Stimulated activated CD8-positive, alpha-beta memory T cell treated with anti-CD3 and anti-CD28 coated beads, Interleukin-12 subunit alpha, Interleukin-12 subunit beta, amount 100 ng/mL, for 4 hours (primary cell): ENCODE data around the gene STX11.
A peak's percentile ranks its signal among the peaks of the same experiment; 100 is the strongest.

ENCODE experiments used
- DNase-seq: peaks from one replicate; pipeline ENCODE4 v3.0.0-alpha.2; 2020; ENCODE audit warnings: low read depth

The STX11 gene

DNA sequence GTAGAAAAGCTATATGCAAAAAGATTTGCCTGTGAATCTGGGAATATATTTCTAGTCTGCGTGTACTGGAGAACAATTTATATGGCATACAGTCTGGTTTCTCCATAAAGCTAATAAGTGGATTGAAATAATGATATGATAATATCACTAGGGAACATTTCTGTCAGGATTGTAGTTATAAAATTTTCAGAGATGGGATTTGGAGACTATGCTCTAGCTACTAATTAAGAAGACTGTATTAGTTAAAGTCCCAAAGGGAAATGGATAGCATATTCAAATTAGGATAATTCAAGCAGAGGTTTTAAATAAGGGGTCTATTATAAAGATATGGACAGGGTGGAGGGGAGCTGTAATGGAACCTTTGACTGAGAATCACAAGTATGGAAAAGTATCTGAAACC lies 7.2 kb upstream of the STX11 start:
- no peak for DNase-seq

GRCh38 chr6:144143878-144144277 lies 6.4 kb upstream of the STX11 start:
- DNase-seq, result no peak

DNA sequence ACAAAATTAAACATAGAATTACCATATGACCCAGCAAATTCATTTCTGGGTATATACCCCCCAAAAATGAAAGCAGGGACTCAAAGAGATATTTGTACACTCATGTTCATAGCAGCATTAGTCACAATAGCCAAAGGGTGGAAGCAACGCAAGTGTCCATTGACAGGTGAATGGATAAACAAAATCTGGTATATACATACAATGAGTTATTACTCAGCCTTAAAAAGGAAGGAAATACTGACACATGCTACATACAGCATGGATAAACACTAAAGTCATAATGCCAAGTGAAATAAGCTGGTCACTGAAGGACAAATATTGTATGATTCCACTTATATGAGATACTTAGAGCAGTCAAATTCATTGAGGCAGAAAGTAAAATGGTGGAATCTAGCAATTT lies 5.3 kb upstream of the STX11 start:
- DNase-seq, result no peak

DNA sequence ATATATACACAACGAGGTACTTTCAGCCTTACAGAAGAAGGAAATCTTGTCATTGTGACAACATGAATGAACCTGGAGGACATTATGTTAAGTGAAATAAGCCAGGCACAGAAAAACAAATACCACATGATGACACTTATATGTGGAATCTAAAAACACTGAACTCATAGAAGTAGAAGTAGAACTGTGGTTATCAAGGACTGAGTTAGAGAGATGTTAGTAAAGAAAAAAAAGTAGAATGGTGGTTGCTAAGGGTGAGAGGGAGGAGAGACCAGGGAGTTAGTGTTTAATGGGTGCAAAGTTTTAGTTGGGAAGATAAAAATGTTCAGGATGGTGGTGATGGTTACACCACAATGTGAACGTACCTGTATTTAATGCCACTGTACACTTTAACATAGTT lies 4.8 kb upstream of the STX11 start:
- no peak for DNase-seq

DNA sequence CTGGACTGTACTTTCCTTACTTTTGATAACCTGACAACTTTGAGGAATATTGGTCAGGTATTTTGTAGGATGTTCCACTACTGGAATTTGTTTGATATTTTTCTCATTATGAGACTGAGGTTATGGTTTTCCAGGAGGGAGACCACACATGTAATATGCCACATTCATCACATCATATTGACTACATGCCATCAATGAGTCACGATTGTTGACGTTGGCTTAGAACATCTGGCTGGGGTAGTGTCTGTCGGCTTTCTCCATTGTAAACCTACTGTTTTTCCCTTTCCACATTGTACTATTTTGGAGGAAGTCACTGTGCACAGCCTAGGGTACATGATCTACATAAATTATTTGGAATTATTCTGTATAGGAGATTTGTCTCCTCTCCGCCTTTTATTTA lies 1.4 kb upstream of the STX11 start:
- no peak for DNase-seq

- DNase-seq, result no peak
Measured at GRCh38 chr6:144149558-144149893, 791 bp upstream of the STX11 start.

GRCh38 chr6:144150710-144151657 lies 667 bp downstream of the STX11 start:
- DNase-seq, result peak; percentile 45

DNA sequence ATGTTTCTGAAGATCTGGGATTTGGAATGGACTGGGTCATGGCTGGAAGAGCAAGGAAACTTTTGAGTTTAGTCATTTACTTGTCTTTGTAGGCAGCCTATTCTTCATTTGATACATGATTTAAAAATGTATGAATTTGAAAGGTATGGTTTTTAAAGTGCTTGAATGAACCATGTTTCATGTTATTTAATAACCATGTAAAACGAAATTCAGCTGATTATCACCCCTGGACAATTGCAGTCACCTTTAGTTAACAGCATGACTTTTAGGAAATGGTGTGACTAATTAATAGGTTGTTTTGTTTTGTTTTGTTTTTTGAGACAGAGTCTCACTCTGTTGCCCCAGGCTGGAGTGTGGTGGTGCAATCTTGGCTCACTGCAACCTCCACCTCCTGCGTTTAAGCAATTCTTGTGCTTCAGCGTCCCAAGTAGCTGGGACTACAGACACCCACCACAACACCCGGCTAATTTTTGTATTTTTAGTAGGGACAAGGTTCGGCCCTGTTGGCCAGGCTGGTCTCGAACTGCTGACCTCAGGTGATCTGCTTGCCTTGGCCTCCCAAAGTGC lies 2.1 kb downstream of the STX11 start:
- DNase-seq, result no peak

DNA sequence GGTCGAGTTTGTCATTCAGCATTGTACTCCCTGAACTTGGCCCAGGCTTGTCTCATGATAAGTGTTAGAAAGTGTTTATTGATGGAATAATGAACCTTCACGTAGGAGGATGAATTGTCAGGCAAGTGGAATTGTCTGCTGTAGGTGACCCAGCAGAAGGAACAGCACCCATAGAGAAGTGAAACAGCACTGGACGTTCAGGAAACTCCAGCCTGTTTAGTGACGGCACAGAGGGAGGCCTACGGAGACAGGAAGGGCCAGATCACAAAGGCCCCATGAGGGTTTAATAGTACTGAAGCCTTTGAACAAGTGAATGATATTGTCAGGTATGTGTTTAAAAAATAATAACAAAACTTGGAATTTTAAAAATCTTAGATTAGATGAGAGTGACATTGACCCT lies 2.9 kb downstream of the STX11 start:
- DNase-seq, result no peak

- DNase-seq, result no peak
Measured at GRCh38 chr6:144153971-144154370, 3.7 kb downstream of the STX11 start.

DNA sequence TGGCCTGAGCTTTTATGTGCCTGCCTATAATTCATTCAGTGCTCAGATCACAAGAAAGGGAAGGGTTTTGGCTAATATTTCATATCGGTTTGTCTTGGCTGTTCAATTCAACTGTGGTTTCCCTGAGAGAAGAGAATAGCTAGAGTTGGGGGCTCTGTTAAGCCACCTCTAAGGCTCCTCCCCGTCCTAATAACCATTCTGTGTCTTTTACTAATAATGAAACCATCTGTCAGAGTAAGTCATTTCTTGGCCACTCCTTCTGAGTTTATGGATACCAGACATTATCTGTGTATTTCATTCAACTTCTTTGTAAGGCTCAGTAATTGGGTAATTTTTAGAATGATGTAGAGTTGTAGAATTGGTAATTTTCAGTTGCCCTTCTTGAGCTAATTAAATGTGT lies 5.2 kb downstream of the STX11 start:
- DNase-seq, result no peak

DNA sequence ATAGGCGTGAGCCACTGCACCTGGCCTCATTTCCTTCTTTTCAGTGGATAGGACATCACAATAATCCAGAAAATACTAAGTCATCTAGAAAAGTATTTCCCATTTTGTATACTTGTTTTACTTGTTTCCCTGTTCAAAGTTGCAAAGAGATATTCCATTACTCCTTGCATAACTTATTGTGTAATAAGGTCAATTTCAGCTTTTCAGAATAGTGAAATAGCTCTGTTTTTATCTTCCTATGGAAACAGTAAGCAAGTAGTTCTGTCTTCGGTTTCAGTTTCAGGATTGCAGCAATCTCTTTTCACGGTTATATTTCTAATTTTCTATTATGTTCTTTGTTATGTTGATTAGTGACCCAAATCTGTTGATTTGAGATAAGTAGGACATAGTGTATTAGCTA lies 6.0 kb downstream of the STX11 start:
- DNase-seq, result no peak

- DNase-seq, result no peak
Measured at GRCh38 chr6:144156991-144157390, 6.7 kb downstream of the STX11 start.

DNA sequence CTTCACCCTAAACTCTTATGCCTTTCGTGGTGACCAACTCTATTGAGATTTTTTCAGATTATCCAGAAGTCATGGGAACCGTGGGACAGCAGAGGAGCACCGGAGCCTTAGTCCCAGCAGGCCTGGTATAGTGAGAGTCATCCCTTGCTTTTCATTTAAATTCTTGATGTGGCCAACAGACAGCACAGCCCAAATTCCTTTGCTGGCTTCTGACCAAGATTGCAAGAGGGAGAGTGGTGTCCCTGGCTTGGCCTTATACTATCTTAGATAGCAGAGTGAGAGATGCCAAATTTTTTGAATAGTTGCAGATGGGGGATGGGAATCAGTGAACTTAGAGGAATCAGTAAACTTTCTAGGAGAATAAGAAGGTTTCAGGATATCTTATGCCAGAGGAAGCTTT lies 7.8 kb downstream of the STX11 start:
- no peak for DNase-seq

GRCh38 chr6:144159223-144159622 lies 8.9 kb downstream of the STX11 start:
- DNase-seq, result no peak

DNA sequence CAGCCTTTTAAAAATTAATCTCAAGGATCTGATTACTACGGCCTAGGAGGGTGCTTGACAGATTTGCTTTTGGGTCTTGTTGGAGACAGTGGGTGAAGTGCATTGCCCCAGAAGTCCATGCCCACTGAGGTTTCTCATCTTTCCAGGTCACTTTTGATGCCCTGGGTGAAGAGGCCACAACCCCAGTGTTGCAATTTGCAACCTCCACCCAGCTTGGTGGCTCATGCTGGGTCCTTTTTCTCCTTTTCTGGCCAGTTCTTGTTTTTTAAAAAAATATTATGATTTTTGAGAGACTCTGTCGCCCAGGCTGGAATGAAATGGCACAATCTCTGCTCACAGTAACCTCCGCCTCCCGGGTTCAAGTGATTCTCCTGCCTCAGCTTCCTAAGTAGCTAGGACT lies 9.4 kb downstream of the STX11 start:
- no peak for DNase-seq

GRCh38 chr6:144160431-144161005 lies 10.2 kb downstream of the STX11 start:
- no peak for DNase-seq

DNA sequence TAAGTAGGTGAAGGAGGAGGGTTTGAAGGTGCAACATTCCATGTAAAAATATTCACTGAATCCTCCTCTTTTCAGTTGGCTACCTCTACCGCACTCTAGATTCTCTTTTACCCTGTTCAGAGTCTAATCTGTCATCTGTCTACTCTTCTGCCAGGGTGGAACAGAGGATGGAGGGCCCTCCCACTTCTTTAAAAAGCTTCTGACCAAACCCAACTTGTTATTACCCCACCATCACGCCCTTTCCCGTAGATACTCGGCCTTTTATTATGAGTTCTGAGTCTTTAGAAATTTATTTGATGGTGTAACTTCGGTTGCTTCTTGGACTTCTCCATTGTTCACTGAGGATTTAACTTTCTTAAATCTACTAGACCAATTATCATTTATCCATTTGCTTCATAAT lies 11.7 kb downstream of the STX11 start:
- no peak for DNase-seq

- no peak for DNase-seq
Measured at GRCh38 chr6:144162977-144163376, 12.7 kb downstream of the STX11 start.

- DNase-seq, result no peak
Measured at GRCh38 chr6:144165784-144166183, 15.5 kb downstream of the STX11 start.

DNA sequence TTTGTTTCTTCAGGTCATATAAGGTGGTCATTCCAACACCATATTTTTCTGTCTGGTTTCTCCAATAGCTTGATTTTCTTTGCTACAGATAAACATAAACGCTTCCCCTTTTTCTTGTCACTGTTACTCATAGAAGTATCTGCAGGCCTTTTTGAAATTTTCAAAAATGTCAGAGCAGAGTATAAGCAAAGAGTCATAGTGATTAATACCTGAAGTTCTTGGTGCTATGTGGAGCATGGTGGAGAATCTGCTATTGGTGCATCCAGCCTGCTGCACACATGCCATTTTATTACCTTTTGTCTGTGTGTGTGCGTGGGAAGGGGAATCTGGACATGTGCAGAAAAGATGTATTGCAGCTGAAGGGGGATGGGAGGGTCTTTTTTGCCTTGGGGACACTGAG lies 19.7 kb downstream of the STX11 start:
- DNase-seq, result no peak

GRCh38 chr6:144171406-144171805 lies 21.1 kb downstream of the STX11 start:
- no peak for DNase-seq

- DNase-seq, result no peak
Measured at GRCh38 chr6:144174006-144174405, 23.7 kb downstream of the STX11 start.

GRCh38 chr6:144176043-144176442 lies 25.7 kb downstream of the STX11 start:
- DNase-seq, result no peak
